Measurements from ENCODE around the gene NUAK1.

The NUAK1 gene

DNA sequence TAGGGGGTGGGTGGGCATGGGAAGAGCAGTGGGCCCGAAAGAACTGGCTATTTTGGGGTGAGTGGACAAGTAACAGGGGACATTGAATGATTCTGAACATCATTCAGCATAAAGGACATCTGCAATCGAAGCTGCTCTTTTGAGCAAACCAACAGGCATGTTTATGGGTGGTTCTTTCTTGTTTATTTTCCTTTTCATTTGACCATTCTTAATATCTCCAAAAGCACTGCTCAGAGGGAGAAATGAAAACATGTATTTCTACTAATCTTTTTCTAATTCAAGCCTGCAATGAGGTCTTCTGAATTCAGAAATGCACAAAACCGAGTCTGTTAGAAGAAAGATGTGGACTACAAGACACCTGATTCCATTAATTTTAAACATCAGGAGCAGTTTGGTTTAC lies 54.0 kb downstream of the NUAK1 start:
- DNase-seq (ENCODE audit: low read depth in 2 of 3, low spot score in 2 of 3): no peak

DNA sequence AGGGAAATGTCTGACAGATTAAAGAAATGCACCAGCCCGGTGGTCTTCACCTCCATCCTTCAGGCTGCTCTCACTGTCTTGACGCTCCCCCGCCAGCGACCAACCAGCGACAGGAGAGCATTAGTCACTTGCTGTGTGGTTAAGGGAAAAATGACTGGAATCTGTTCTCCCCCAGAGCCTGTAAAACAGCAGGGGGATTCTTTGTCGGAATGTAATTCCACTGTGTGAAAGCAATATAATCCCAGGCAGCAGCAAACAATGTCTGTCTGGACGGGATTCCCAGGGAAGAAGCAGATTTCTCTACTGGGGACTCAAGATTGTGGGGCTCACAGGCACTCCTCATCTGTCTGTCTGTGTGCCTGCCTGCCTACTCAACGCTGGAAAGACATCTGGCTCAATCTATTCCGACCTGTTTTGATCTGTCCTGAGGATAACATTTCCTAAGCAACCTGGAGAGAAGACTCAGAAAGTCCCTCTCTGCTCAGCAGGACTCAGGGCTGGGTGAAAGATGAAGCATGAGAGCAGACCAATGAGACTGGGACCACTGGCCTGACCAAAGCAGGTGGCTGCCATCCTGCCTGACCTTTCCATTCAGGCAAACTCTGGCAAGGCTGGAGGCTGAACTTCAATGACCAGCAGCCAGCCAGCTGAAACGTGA lies 54.6 kb downstream of the NUAK1 start:
- DNase-seq (ENCODE audit: low read depth in 2 of 3, low spot score in 2 of 3): no peak

DNA sequence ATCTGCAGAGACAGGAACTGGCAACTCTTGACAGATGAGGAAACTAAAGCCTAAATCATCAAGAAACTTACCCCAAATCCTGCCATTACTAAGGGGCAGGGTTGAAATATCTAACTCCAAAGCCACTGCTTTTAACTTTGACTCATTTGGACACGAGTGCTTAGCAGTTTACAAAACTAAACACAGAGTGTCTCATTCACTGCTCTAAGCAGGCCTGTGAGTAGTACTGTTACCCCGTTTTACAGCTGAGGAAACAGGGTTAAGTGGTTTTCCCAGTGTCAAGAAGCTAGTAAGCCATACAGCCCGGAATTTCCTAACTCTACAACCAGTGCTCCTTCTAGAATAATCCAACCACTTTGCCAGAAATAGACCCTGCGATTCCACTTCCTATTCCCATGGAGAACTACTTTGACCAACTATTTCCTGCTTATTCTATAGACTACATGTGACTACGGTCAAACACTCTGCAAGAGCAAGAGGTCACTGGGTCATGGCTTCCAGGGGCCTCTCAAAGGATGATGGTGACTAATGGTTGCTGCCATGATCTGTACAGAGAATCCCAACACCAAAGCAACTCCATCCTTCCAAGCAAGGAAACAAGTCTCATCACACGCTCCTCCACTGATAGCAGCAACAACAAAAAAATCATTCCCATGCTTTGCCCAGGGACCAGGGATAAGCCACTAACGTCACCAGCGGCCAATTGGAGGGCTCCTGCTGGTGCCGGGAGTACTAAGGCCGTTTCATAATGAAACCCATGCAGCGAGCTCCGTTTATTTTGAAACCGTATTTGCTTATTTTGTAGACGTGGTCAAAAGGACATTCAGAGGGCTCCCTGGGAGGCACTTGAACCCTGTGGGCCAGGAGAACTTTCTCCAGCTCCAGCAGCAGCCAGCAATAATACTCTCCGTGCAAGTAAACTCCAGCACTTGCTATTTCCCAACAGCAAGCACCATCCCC lies 56.3 kb downstream of the NUAK1 start:
- DNase-seq (ENCODE audit: low read depth in 2 of 3, low spot score in 2 of 3): no peak

- no peak for DNase-seq (ENCODE audit: low read depth in 2 of 3, low spot score in 2 of 3)
These were observed 57.1 kb downstream of the NUAK1 start for GRCh38 chr12:106081606-106082005.

GRCh38 chr12:106080791-106081170 lies 58.0 kb downstream of the NUAK1 start:
- DNase-seq (ENCODE audit: low read depth in 2 of 3, low spot score in 2 of 3): no peak

GRCh38 chr12:106080041-106080790 lies 58.5 kb downstream of the NUAK1 start:
- no peak for DNase-seq (ENCODE audit: low read depth in 2 of 3, low spot score in 2 of 3)

- DNase-seq (ENCODE audit: low read depth in 2 of 3, low spot score in 2 of 3): no peak
These were observed 59.5 kb downstream of the NUAK1 start for GRCh38 chr12:106079148-106079738.

GRCh38 chr12:106078358-106079010 lies 60.3 kb downstream of the NUAK1 start:
- DNase-seq (ENCODE audit: low read depth in 2 of 3, low spot score in 2 of 3): no peak

DNA sequence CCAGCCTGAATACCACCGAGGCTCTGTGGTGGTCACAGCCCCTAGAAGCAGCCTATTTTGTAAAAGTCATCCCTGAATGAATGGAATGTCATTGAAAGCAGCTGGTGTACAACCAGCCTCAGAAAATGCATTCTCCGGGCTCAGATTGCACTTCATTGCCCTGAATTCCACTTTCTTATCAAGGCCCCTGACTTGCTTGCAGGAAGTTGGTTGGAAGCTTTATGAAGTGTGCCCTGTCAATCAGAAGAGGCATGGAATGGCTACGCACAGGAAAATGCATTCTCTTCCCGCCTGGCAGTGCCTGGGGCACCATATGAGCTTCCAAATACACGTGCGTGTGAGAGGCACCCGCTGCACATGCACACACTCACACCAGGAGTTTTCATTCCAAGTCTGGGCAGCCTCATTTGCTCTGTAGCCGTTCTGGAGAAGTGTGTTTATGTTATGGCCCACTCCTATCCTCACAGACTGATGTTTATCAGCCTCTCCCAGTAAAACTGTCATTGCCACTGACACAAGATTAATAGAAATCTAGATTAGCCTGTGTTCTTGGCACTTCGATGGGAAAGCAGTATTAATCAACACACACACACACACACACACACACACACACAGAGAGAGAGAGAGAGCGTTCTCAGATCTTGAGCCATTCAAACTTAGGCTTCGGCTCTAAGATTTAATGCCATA lies 63.9 kb downstream of the NUAK1 start:
- no peak for DNase-seq (ENCODE audit: low read depth in 2 of 3, low spot score in 2 of 3)

DNA sequence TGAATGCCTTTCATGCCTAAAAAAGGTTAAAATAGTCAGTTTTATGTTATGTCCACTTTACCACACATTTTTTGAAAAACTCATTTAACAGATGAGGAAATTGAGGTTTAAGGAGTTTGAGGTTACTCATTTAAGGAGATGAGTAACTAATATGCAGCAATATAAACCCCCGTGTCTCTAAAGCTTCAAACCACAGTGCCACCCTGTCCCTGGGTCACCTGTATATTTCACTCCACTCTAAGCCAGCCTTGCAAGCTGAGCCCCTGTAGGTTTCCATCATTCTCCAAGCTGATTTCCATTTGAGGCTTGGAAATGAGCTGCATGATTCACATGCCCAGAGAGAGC lies 64.4 kb downstream of the NUAK1 start:
- no peak for DNase-seq (ENCODE audit: low read depth in 2 of 3, low spot score in 2 of 3)

- DNase-seq (ENCODE audit: low read depth in 2 of 3, low spot score in 2 of 3): no peak
These were observed 65.6 kb downstream of the NUAK1 start for GRCh38 chr12:106073179-106073578.

DNA sequence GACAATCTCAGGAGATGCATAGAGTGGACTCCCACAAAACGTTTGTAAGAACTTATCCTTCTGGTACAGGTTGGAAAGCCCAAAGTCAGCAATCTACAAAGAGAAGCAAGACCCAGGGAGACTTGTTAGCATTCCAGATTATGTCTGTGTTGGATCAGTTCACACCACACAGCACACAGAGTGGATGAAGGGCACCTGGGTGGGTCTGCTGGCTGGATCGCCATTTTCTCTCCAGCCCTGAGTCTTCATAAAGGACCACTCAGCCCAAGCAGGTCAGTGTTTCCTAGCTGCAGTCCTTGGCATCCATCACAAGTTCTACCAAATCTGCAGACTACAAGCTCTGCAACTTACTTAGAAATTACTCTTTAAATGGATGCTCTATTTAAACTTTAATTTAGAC lies 66.0 kb downstream of the NUAK1 start:
- DNase-seq (ENCODE audit: low read depth in 2 of 3, low spot score in 2 of 3): no peak

- DNase-seq (ENCODE audit: low read depth in 2 of 3, low spot score in 2 of 3): no peak
These were observed 67.1 kb downstream of the NUAK1 start for GRCh38 chr12:106071686-106072085.

DNA sequence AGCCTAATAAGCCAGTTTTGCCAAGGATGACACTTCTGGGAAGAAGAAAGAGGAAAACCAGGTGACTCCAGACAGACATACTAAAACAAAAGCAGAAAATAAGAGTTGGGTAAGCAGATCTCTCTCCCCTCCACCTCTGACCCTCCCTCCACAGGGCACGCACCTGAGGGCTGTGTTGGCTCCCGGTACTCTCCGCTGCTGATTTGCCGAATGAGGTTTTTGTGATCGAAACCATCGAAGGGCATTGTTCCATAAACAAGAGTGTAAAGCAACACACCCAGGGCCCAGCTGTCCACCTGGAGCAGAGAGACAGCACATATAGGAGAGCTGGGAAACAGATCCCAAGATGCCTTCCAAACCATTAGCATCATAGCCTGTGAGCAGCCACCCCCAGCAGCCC lies 68.1 kb downstream of the NUAK1 start:
- DNase-seq (ENCODE audit: low read depth in 2 of 3, low spot score in 2 of 3): no peak

DNA sequence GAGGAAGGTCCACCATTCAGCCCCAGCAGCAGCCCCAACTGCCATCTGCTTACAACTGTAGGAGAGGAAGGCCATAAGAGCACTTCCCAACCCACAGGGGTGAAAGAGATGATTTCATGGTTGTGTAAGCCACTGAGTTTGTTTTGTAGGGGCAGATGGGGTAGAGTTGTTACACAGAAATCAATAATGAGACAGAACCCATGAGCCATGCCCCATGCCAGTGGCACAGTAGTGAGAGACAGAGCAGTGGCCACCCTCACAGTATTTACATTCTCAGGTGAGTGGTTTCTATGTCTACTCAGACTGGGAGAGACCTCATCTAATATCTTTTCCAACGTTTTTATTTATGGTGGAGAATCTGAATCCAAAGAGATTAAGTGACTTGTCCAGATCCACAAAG lies 68.6 kb downstream of the NUAK1 start:
- DNase-seq (ENCODE audit: low read depth in 2 of 3, low spot score in 2 of 3): no peak

DNA sequence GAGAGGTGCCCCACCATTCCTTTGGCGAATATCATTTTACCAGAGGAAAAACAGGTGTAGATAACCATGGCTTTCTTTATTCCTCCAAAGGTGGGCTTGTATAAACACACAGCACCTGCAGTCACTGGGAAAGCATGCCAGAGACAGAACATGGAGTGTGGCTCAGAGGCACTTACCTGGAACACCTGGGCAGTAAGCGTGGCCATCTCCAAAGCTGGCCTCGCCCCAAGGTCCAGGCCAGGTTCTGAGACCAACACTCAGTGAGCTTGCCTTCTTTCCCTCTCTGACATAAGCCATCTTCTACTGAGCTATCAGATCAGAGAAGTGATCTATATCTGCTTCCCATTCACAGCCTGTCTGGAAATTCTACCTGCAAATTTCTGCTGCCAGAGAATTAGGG lies 70.5 kb downstream of the NUAK1 start:
- DNase-seq (ENCODE audit: low read depth in 2 of 3, low spot score in 2 of 3): no peak

- DNase-seq (ENCODE audit: low read depth in 2 of 3, low spot score in 2 of 3): no peak
These were observed 71.0 kb downstream of the NUAK1 start for GRCh38 chr12:106067606-106068205.

GRCh38 chr12:106066726-106067325 lies 71.9 kb downstream of the NUAK1 start:
- DNase-seq (ENCODE audit: low read depth in 2 of 3, low spot score in 2 of 3): no peak

- DNase-seq (ENCODE audit: low read depth in 2 of 3, low spot score in 2 of 3): no peak
These were observed 72.6 kb downstream of the NUAK1 start for GRCh38 chr12:106066051-106066705.
